GM13977 (cell line): ENCODE measurements around the gene EHD4.

Experiments
- DNase-seq: peaks from one replicate; pipeline ENCODE4 v3.0.0; 2012; ENCODE audit warnings: low spot score
- CTCF ChIP-seq: IDR thresholded peaks from 2 replicates; pipeline ENCODE4 v1.5.1; 2012; ENCODE audit warnings: mild to moderate bottlenecking, control low read depth; ENCODE audit not compliant: insufficient read depth; ENCODE audit errors: extremely low read depth, missing control alignments
- in situ Hi-C: fragments of 300-500 bp; cut with MboI; formaldehyde crosslinking; loops from one replicate; pipeline ENCODE4 v1.12.0; 2022; ENCODE audit warnings: low sequenced_read_pairs, low pct_unique_long_range_greater_than_20kb, mixed read lengths, inconsistent platforms; ENCODE audit not compliant: unreplicated experiment

The EHD4 gene

GRCh38 chr15:41958002-41958420 lies 14.3 kb downstream of the EHD4 start:
- in situ Hi-C loops: no loop called here
- DNase-seq: no peak
- TF ChIP-seq CTCF: no peak

- DNase-seq: peak; percentile 63
- in situ Hi-C loops: no loop called here
- no peak for TF ChIP-seq CTCF
Observed at GRCh38 chr15:41957021-41957897, 15.1 kb downstream of the EHD4 start.

- in situ Hi-C loops: no loop called here
- DNase-seq: no peak
- no peak for TF ChIP-seq CTCF
Observed at GRCh38 chr15:41955807-41956525, 16.4 kb downstream of the EHD4 start.

- in situ Hi-C loops: no loop called here
- TF ChIP-seq CTCF: no peak
Observed at GRCh38 chr15:41955100-41955499, 17.3 kb downstream of the EHD4 start.

GRCh38 chr15:41954036-41954435 lies 18.3 kb downstream of the EHD4 start:
- DNase-seq: no peak
- in situ Hi-C loops: no loop called here

More at GRCh38 chr15:41955100-41955499, 17.3 kb downstream of the EHD4 start:
- no peak for DNase-seq

GRCh38 chr15:41952013-41952563 lies 20.3 kb downstream of the EHD4 start:
- no peak for DNase-seq
- TF ChIP-seq CTCF: no peak
- in situ Hi-C loops: no loop called here

More at GRCh38 chr15:41954036-41954435, 18.3 kb downstream of the EHD4 start:
- no peak for TF ChIP-seq CTCF
